GM23338 (cell line): ENCODE results near the gene SPATA4. TPM values are rescaled to one million over a fixed set of nuclear protein-coding genes. Genes with fewer than 3 reads are reported as not detected.

Experiments
- ATAC-seq: fragments of 200-7000 bp; cut with Tn5 transposase; 3 replicates; pipeline ENCODE4 v1.9.1; 2020
- DNase-seq: peaks from one replicate; pipeline ENCODE4 v3.0.0-alpha.2; 2015; ENCODE audit warnings: low spot score
- H2AFZ ChIP-seq: fragments of 200-600 bp; sonication (generic); 2 replicates; pipeline ENCODE4 v1.8.0; 2016; ENCODE audit warnings: antibody characterized with exemption, mild to moderate bottlenecking, moderate library complexity
- H3F3A ChIP-seq: fragments of 200-600 bp; sonication (generic); replicated peaks from 2 replicates; pipeline ENCODE4 v1.8.0; 2017; ENCODE audit warnings: antibody characterized with exemption, mixed run types, low read depth
- H3K27ac ChIP-seq: fragments of 200-600 bp; sonication (generic); 2 replicates; pipeline ENCODE4 v1.6.1; 2016; ENCODE audit warnings: low read depth
- H3K27me3 ChIP-seq: fragments of 200-600 bp; sonication (generic); 2 replicates; pipeline ENCODE4 v1.8.0; 2016; ENCODE audit warnings: mild to moderate bottlenecking, mixed run types, moderate library complexity; ENCODE audit not compliant: insufficient read depth
- H3K36me3 ChIP-seq: fragments of 200-600 bp; sonication (generic); 2 replicates; pipeline ENCODE4 v1.8.0; 2016; ENCODE audit warnings: mild to moderate bottlenecking; ENCODE audit not compliant: insufficient read depth
- H3K4me1 ChIP-seq: fragments of 200-600 bp; sonication (generic); 2 replicates; pipeline ENCODE4 v1.8.0; 2016; ENCODE audit warnings: mild to moderate bottlenecking, moderate library complexity; ENCODE audit not compliant: insufficient read depth
- H3K4me2 ChIP-seq: fragments of 200-600 bp; sonication (generic); 2 replicates; pipeline ENCODE4 v1.7.1; 2017; ENCODE audit warnings: mixed run types
- H3K4me3 ChIP-seq: fragments of 200-600 bp; sonication (generic); 2 replicates; pipeline ENCODE4 v1.6.1; 2016; ENCODE audit warnings: mixed run types
- H3K79me2 ChIP-seq: fragments of 200-600 bp; sonication (generic); replicated peaks from 2 replicates; pipeline ENCODE4 v1.8.0; 2017; ENCODE audit warnings: mild to moderate bottlenecking; ENCODE audit not compliant: insufficient read depth
- H3K9me2 ChIP-seq: fragments of 200-600 bp; sonication (generic); 2 replicates; pipeline ENCODE4 v1.8.0; 2017; ENCODE audit not compliant: insufficient read depth
- H4K20me1 ChIP-seq: fragments of 200-600 bp; sonication (generic); replicated peaks from 2 replicates; pipeline ENCODE4 v1.8.0; 2017; ENCODE audit warnings: mild to moderate bottlenecking; ENCODE audit not compliant: insufficient read depth
- H3K27ac Mint-ChIP-seq: 2 replicates; pipeline ENCODE4 v1.8.0; 2020; ENCODE audit warnings: inconsistent platforms, mild to moderate bottlenecking, moderate library complexity, mixed read lengths
- H3K27me3 Mint-ChIP-seq: 3 replicates; pipeline ENCODE4 v1.8.0; 2022; ENCODE audit warnings: low read depth, mild to moderate bottlenecking, moderate library complexity, mixed read lengths, inconsistent platforms; ENCODE audit not compliant: insufficient read depth, poor library complexity
- H3K36me3 Mint-ChIP-seq: 3 replicates; pipeline ENCODE4 v1.8.0; 2021; ENCODE audit warnings: low read depth, mild to moderate bottlenecking, inconsistent platforms, moderate library complexity, mixed read lengths
- H3K4me1 Mint-ChIP-seq: 3 replicates; pipeline ENCODE4 v1.8.0; 2020; ENCODE audit warnings: mild to moderate bottlenecking, inconsistent platforms, mixed read lengths
- H3K4me3 Mint-ChIP-seq: 3 replicates; pipeline ENCODE4 v1.8.0; 2021; ENCODE audit warnings: moderate library complexity, mild to moderate bottlenecking, inconsistent platforms, mixed read lengths
- H3K9me3 Mint-ChIP-seq: 3 replicates; pipeline ENCODE4 v1.8.0; 2020; ENCODE audit warnings: moderate library complexity, mild to moderate bottlenecking, inconsistent platforms, mixed read lengths
- CREB1 ChIP-seq: fragments of 250-450 bp; sonication (Bioruptor Pico); IDR thresholded peaks from 2 replicates; pipeline ENCODE4 v1.5.0; 2020; ENCODE audit warnings: low read depth, mild to moderate bottlenecking, moderate library complexity
- EZH2 ChIP-seq: fragments of 200-600 bp; sonication (generic); IDR thresholded peaks from one replicate; pipeline ENCODE4 v1.8.0; 2017; ENCODE audit warnings: antibody characterized with exemption, mild to moderate bottlenecking, low read depth; ENCODE audit not compliant: unreplicated experiment
- JUNB ChIP-seq: IDR thresholded peaks from one replicate; pipeline ENCODE4 v1.6.1; 2016; ENCODE audit warnings: antibody characterized with exemption; ENCODE audit not compliant: unreplicated experiment
- NANOG ChIP-seq: IDR thresholded peaks from 2 replicates; pipeline ENCODE4 v1.6.1; 2016; ENCODE audit warnings: antibody characterized with exemption, borderline replicate concordance
- POLR2AphosphoS5 ChIP-seq: IDR thresholded peaks from 2 replicates; pipeline ENCODE4 v1.6.1; 2016; ENCODE audit warnings: antibody characterized with exemption, low read depth
- STAT1 ChIP-seq: IDR thresholded peaks from one replicate; pipeline ENCODE4 v1.6.1; 2016; ENCODE audit warnings: antibody characterized with exemption; ENCODE audit not compliant: unreplicated experiment
- ZNF114 ChIP-seq: fragments of 250-450 bp; sonication (Bioruptor Pico); IDR thresholded peaks from 2 replicates; pipeline ENCODE4 v1.5.0; 2020; ENCODE audit warnings: mild to moderate bottlenecking, moderate library complexity
- ZNF331 ChIP-seq: fragments of 250-450 bp; sonication (Bioruptor Pico); IDR thresholded peaks from 2 replicates; pipeline ENCODE4 v1.5.0; 2020; ENCODE audit warnings: low read depth, mild to moderate bottlenecking, moderate library complexity
- polyA plus RNA-seq: library from polyadenylated mRNA; unstranded; fragments of >200 nt; fragmentation: Nextera tagmentation; extraction: Ambion mirVana; gene quantifications from 2 replicates; pipeline ENCODE4 v1.2.1, GENCODE V29; 2016
- total RNA-seq: library from RNA; depleted of rRNA; stranded (reverse); fragments of >200 nt; shearing (Covaris generic); gene quantifications from 2 replicates; pipeline ENCODE4 v1.2.3, GENCODE V29; 2014
- TF ChIP-seq, protein P1 (sequence below): IDR thresholded peaks from one replicate; pipeline ENCODE4 v1.6.1; 2018; ENCODE audit warnings: antibody characterized with exemption; ENCODE audit not compliant: unreplicated experiment
- TF ChIP-seq, protein P2 (sequence below): fragments of 250-450 bp; sonication (Bioruptor Pico); IDR thresholded peaks from 2 replicates; pipeline ENCODE4 v1.5.0; 2020; ENCODE audit warnings: mild to moderate bottlenecking, moderate library complexity

SPATA4 gene
- total and polyA plus RNA-seq, 2 experiments from 2014 or later: not detected

DNA sequence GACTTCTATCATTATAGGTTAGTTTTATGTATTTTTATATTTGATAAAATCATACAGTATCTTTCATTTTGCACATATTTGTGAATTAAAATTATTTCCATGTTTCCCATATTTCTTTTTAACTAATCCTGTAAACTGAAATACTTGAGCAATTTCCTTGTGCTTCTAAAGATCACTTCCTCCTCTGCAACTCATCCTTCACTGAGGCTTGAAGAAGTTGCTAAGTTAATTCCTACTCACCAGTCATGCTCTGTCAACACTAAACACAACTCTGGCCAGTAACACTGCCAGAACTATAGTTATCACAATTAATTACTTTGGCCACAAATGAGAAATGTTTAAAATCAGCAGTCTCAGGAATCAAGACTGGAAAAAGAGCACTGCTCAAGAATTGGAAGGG is 6.7 kb downstream of the SPATA4 start:
- Histone ChIP-seq H3K4me1 (peaks cover 13% of the 10 kb centered on the region), H3K9me2 (no peaks in the 10 kb centered on the region), H3K79me2 (no peaks in the 10 kb centered on the region), H3F3A (no peaks in the 10 kb centered on the region), H3K27ac (no peak overlapping the region), H2AFZ (no peak overlapping the region), H3K4me3 (no peak overlapping the region), H3K36me3 (no peaks in the 10 kb centered on the region), H3K27me3 (no peaks in the 10 kb centered on the region), H3K4me2 (no peak overlapping the region), H4K20me1 (no peaks in the 10 kb centered on the region)
- Mint-ChIP-seq H3K9me3 (no peaks in the 10 kb centered on the region), H3K4me3 (no peak overlapping the region), H3K27me3 (no peaks in the 10 kb centered on the region), H3K36me3 (no peaks in the 10 kb centered on the region), H3K27ac (no peak overlapping the region), H3K4me1 (peaks cover 44% of the 10 kb centered on the region)
- TF ChIP-seq JUNB: no peak
- no peak for TF ChIP-seq EZH2
- ATAC-seq (no peak), DNase-seq (no peak)

DNA sequence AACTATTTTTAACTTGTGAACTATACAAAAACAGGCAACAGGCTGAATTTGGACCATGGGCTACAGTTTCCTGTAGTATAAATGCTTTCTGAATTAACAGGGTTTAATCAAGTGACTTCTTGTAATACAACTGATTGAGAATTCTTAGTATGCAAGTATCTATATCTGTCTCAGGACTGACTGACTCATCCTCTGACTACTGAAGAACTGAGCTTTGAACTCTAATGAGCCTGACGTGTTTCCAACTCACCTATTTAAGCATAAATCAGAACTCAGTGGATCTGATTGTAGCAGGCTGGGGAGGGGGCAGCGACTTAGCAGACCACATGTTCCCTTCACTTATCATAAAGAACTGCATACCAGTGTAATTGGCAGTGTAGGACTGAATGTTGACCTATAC is 7.8 kb downstream of the SPATA4 start:
- H3K9me3 Mint-ChIP-seq: no peaks in the 10 kb centered on the region
- Histone ChIP-seq H3K4me2 (no peak overlapping the region), H3K27ac (no peak overlapping the region), H4K20me1 (no peaks in the 10 kb centered on the region), H3K79me2 (no peaks in the 10 kb centered on the region), H3K9me2 (no peaks in the 10 kb centered on the region), H2AFZ (no peak overlapping the region), H3K27me3 (no peaks in the 10 kb centered on the region), H3K4me1 (peaks cover 12% of the 10 kb centered on the region; the same call in 1 of the 2 replicates), H3K4me3 (no peak overlapping the region), H3F3A (no peaks in the 10 kb centered on the region), H3K36me3 (no peaks in the 10 kb centered on the region)
- TF ChIP-seq STAT1: no peak
- TF ChIP-seq, protein P1, sequence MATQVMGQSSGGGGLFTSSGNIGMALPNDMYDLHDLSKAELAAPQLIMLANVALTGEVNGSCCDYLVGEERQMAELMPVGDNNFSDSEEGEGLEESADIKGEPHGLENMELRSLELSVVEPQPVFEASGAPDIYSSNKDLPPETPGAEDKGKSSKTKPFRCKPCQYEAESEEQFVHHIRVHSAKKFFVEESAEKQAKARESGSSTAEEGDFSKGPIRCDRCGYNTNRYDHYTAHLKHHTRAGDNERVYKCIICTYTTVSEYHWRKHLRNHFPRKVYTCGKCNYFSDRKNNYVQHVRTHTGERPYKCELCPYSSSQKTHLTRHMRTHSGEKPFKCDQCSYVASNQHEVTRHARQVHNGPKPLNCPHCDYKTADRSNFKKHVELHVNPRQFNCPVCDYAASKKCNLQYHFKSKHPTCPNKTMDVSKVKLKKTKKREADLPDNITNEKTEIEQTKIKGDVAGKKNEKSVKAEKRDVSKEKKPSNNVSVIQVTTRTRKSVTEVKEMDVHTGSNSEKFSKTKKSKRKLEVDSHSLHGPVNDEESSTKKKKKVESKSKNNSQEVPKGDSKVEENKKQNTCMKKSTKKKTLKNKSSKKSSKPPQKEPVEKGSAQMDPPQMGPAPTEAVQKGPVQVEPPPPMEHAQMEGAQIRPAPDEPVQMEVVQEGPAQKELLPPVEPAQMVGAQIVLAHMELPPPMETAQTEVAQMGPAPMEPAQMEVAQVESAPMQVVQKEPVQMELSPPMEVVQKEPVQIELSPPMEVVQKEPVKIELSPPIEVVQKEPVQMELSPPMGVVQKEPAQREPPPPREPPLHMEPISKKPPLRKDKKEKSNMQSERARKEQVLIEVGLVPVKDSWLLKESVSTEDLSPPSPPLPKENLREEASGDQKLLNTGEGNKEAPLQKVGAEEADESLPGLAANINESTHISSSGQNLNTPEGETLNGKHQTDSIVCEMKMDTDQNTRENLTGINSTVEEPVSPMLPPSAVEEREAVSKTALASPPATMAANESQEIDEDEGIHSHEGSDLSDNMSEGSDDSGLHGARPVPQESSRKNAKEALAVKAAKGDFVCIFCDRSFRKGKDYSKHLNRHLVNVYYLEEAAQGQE: no peak
- no peak for TF ChIP-seq CREB1 (CRISPR knock-in tag)
- TF ChIP-seq, protein P2, sequence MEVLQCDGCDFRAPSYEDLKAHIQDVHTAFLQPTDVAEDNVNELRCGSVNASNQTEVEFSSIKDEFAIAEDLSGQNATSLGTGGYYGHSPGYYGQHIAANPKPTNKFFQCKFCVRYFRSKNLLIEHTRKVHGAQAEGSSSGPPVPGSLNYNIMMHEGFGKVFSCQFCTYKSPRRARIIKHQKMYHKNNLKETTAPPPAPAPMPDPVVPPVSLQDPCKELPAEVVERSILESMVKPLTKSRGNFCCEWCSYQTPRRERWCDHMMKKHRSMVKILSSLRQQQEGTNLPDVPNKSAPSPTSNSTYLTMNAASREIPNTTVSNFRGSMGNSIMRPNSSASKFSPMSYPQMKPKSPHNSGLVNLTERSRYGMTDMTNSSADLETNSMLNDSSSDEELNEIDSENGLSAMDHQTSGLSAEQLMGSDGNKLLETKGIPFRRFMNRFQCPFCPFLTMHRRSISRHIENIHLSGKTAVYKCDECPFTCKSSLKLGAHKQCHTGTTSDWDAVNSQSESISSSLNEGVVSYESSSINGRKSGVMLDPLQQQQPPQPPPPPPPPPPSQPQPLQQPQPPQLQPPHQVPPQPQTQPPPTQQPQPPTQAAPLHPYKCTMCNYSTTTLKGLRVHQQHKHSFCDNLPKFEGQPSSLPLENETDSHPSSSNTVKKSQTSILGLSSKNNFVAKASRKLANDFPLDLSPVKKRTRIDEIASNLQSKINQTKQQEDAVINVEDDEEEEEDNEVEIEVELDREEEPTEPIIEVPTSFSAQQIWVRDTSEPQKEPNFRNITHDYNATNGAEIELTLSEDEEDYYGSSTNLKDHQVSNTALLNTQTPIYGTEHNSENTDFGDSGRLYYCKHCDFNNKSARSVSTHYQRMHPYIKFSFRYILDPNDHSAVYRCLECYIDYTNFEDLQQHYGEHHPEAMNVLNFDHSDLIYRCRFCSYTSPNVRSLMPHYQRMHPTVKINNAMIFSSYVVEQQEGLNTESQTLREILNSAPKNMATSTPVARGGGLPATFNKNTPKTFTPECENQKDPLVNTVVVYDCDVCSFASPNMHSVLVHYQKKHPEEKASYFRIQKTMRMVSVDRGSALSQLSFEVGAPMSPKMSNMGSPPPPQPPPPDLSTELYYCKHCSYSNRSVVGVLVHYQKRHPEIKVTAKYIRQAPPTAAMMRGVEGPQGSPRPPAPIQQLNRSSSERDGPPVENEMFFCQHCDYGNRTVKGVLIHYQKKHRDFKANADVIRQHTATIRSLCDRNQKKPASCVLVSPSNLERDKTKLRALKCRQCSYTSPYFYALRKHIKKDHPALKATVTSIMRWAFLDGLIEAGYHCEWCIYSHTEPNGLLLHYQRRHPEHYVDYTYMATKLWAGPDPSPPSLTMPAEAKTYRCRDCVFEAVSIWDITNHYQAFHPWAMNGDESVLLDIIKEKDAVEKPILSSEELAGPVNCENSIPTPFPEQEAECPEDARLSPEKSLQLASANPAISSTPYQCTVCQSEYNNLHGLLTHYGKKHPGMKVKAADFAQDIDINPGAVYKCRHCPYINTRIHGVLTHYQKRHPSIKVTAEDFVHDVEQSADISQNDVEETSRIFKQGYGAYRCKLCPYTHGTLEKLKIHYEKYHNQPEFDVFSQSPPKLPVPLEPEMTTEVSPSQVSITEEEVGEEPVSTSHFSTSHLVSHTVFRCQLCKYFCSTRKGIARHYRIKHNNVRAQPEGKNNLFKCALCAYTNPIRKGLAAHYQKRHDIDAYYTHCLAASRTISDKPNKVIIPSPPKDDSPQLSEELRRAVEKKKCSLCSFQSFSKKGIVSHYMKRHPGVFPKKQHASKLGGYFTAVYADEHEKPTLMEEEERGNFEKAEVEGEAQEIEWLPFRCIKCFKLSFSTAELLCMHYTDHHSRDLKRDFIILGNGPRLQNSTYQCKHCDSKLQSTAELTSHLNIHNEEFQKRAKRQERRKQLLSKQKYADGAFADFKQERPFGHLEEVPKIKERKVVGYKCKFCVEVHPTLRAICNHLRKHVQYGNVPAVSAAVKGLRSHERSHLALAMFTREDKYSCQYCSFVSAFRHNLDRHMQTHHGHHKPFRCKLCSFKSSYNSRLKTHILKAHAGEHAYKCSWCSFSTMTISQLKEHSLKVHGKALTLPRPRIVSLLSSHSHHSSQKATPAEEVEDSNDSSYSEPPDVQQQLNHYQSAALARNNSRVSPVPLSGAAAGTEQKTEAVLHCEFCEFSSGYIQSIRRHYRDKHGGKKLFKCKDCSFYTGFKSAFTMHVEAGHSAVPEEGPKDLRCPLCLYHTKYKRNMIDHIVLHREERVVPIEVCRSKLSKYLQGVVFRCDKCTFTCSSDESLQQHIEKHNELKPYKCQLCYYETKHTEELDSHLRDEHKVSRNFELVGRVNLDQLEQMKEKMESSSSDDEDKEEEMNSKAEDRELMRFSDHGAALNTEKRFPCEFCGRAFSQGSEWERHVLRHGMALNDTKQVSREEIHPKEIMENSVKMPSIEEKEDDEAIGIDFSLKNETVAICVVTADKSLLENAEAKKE (CRISPR knock-in tag): no peak
- no peak for TF ChIP-seq POLR2AphosphoS5
- no peak for TF ChIP-seq ZNF114 (CRISPR knock-in tag)
- no peak for TF ChIP-seq NANOG
- no peak for TF ChIP-seq JUNB
- TF ChIP-seq ZNF331 (CRISPR knock-in tag): no peak
- no peak overlapping the region for H3K4me3 Mint-ChIP-seq
- H3K27ac Mint-ChIP-seq: no peak overlapping the region
- ATAC-seq (no peak), DNase-seq (no peak)
- no peaks in the 10 kb centered on the region for H3K27me3 Mint-ChIP-seq
- H3K4me1 Mint-ChIP-seq: peaks cover 38% of the 10 kb centered on the region
- no peaks in the 10 kb centered on the region for H3K36me3 Mint-ChIP-seq
